Esophagus squamous epithelium (tissue), 5 donors: ENCODE data around the gene HPCAL1. TPM values are rescaled to one million over a fixed set of nuclear protein-coding genes. Genes with fewer than 3 reads are reported as not detected.
A peak's percentile ranks its signal among the peaks of the same experiment; 100 is the strongest.

Experiments
- DNase-seq: peaks from one replicate; lab custom pipeline; 2025; lab: John Stamatoyannopoulos, UW
- H3K27ac ChIP-seq, 4 donors: fragments of 200-600 bp; sonication (generic); one replicate each; pipeline ENCODE4 v1.5.1; 2016 to 2019; ENCODE audit warnings: mild to moderate bottlenecking in 1 of 4
- H3K27me3 ChIP-seq, 4 donors: fragments of 200-600 bp; sonication (generic); 1 replicate in 3 of 4; 2 replicates in 1 of 4; pipeline versions ENCODE4 v1.5.1 to v1.6.0; 2017 to 2021; ENCODE audit warnings: antibody characterized with exemption in 1 of 4
- H3K36me3 ChIP-seq, 3 donors: fragments of 200-600 bp; sonication (generic); one replicate each; pipeline ENCODE4 v1.5.1; 2016 to 2019
- H3K4me1 ChIP-seq, 3 donors: fragments of 200-600 bp; sonication (generic); one replicate each; pipeline ENCODE4 v1.5.1; 2017 to 2019
- H3K4me3 ChIP-seq, 4 donors: fragments of 200-600 bp; sonication (generic); 1 replicate in 3 of 4; 2 replicates in 1 of 4; pipeline ENCODE4 v1.5.1; 2016 to 2019; ENCODE audit warnings: mild to moderate bottlenecking in 2 of 4, moderate library complexity in 1 of 4
- H3K9me3 ChIP-seq, 3 donors: fragments of 200-600 bp; sonication (generic); one replicate each; pipeline ENCODE4 v1.5.1; 2016 to 2019
- CTCF ChIP-seq, 6 experiments: fragments of 450-650 bp in 4 of 6; fragments of 200-600 bp in 2 of 6; sonication (generic) in 2 of 6; IDR thresholded peaks; one replicate each; pipeline ENCODE4 v1.5.1; 2016 to 2019; ENCODE audit warnings: antibody characterized with exemption in 6 of 6, mild to moderate bottlenecking in 4 of 6, moderate library complexity in 4 of 6
- POLR2A ChIP-seq, 4 donors: fragments of 450-650 bp; IDR thresholded peaks; one replicate each; pipeline ENCODE4 v1.6.1; 2017; ENCODE audit warnings: antibody characterized with exemption in 4 of 4, mild to moderate bottlenecking in 4 of 4, moderate library complexity in 3 of 4
- WGBS, 2 donors: methylation state at CpG; one replicate each; pipeline ENCODE4 v1.1.5; 2018; 5-methylcytosine and 5-hydroxymethylcytosine counted together
- intact Hi-C: fragments of 100-400 bp; cut with DNase I; formaldehyde crosslinking; loops from one replicate; pipeline ENCODE4 v1.15.0; 2022
- total RNA-seq, 4 donors: library from RNA; depleted of rRNA; stranded (reverse); fragments of >200 nt; gene quantifications; one replicate each; pipeline ENCODE4 v1.1.0, GENCODE V29; 2016
- donor health status: DM: yes; HTN: yes; CAD: no.

Gene HPCAL1
- total RNA-seq, 4 donors from 2014 or later: 13.2 to 26.4 (median 20.5) TPM

GRCh38 chr2:10449838-10450691 lies 147.4 kb downstream of the HPCAL1 start:
- no peaks in the 10 kb centered on the region for H3K9me3 ChIP-seq
- no peak overlapping the region for H3K4me3 ChIP-seq
- WGBS, 2 donors: 77 to 94% methylated on average over 13 to 17 of the region's 22 CpGs
- H3K27me3 ChIP-seq: peaks cover 0 to 6% (median 0%) of the 10 kb centered on the region in 4 donors
- intact Hi-C loops: no loop called here
- peaks cover 26 to 85% (median 31%) of the 10 kb centered on the region in 3 donors for H3K4me1 ChIP-seq
- no peak for TF ChIP-seq CTCF (IDR thresholded peaks at IDR 0.05)
- TF ChIP-seq POLR2A (IDR thresholded peaks at IDR 0.05): no peak
- H3K36me3 ChIP-seq: peaks cover 0 to under 1% (median 0%) of the 10 kb centered on the region in 3 donors
- DNase-seq: no peak
- H3K27ac ChIP-seq: no peak overlapping the region

- TF ChIP-seq CTCF (IDR thresholded peaks at IDR 0.05) (no peak), POLR2A (IDR thresholded peaks at IDR 0.05) (no peak)
- peaks cover 0 to 6% (median 0%) of the 10 kb centered on the region in 4 donors for H3K27me3 ChIP-seq
- H3K36me3 ChIP-seq: no peaks in the 10 kb centered on the region
- intact Hi-C loops: no loop called here
- no peak for DNase-seq
- peaks cover 24 to 67% (median 26%) of the 10 kb centered on the region in 3 donors for H3K4me1 ChIP-seq
- no peak overlapping the region for H3K4me3 ChIP-seq
- peak overlapping the region in 3 of 4 donors; percentile 20 to 47 (median 33) for H3K27ac ChIP-seq
- WGBS, 2 donors: 86 to 98% methylated on average over 6 of the region's 6 CpGs
- H3K9me3 ChIP-seq: no peaks in the 10 kb centered on the region
Observed at GRCh38 chr2:10451819-10452218, 149.1 kb downstream of the HPCAL1 start.

GRCh38 chr2:10452312-10452711 lies 149.6 kb downstream of the HPCAL1 start:
- WGBS, 2 donors: 0 to 24% methylated on average over 1 to 2 of the region's 3 CpGs
- no peaks in the 10 kb centered on the region for H3K36me3 ChIP-seq
- intact Hi-C loops: no loop called here
- peaks cover 0 to 6% (median 0%) of the 10 kb centered on the region in 4 donors for H3K27me3 ChIP-seq
- H3K4me1 ChIP-seq: peaks cover 22 to 62% (median 23%) of the 10 kb centered on the region in 3 donors
- H3K27ac ChIP-seq: peak overlapping the region in 3 of 4 donors; percentile 20 to 47 (median 33)
- TF ChIP-seq CTCF (IDR thresholded peaks at IDR 0.05): no peak
- no peak overlapping the region for H3K4me3 ChIP-seq
- DNase-seq: no peak
- no peaks in the 10 kb centered on the region for H3K9me3 ChIP-seq

GRCh38 chr2:10452956-10453904 lies 150.5 kb downstream of the HPCAL1 start:
- no peak for DNase-seq
- 54 to 56% methylated on average over 13 to 17 of the region's 17 CpGs for WGBS, 2 donors
- TF ChIP-seq CTCF (IDR thresholded peaks at IDR 0.05) (no peak), POLR2A (IDR thresholded peaks at IDR 0.05) (no peak)
- H3K36me3 ChIP-seq: no peaks in the 10 kb centered on the region
- H3K4me3 ChIP-seq: no peak overlapping the region
- intact Hi-C loops: no loop called here
- peaks cover 0 to 6% (median 0%) of the 10 kb centered on the region in 4 donors for H3K27me3 ChIP-seq
- no peaks in the 10 kb centered on the region for H3K9me3 ChIP-seq
- peak overlapping the region in 1 of 4 donors; percentile 47 for H3K27ac ChIP-seq
- H3K4me1 ChIP-seq: peaks cover 19 to 63% (median 25%) of the 10 kb centered on the region in 3 donors
